T-helper 9 cell (primary cell): ENCODE results near the gene DCUN1D1.

Experiments
- DNase-seq: peaks from one replicate; pipeline ENCODE4 v3.0.0-alpha.2; 2020

The DCUN1D1 gene

GRCh38 chr3:182971637-182972036, 8.7 kb downstream of the DCUN1D1 start:
- no peak for DNase-seq

GRCh38 chr3:182970811-182971418, 9.4 kb downstream of the DCUN1D1 start:
- DNase-seq, result no peak

- no peak for DNase-seq
Observed at GRCh38 chr3:182969853-182970252, 10.5 kb downstream of the DCUN1D1 start.

GRCh38 chr3:182969277-182969676, 11.1 kb downstream of the DCUN1D1 start:
- no peak for DNase-seq

- no peak for DNase-seq
Observed at GRCh38 chr3:182967218-182968204, 12.8 kb downstream of the DCUN1D1 start.

- no peak for DNase-seq
Observed at GRCh38 chr3:182965861-182966366, 14.4 kb downstream of the DCUN1D1 start.

- DNase-seq, result no peak
Observed at GRCh38 chr3:182964179-182964578, 16.2 kb downstream of the DCUN1D1 start.

GRCh38 chr3:182962166-182962565, 18.2 kb downstream of the DCUN1D1 start:
- no peak for DNase-seq

GRCh38 chr3:182959474-182960350, 20.6 kb downstream of the DCUN1D1 start:
- no peak for DNase-seq

GRCh38 chr3:182957676-182958266, 22.6 kb downstream of the DCUN1D1 start:
- DNase-seq, result no peak

- DNase-seq, result no peak
Observed at GRCh38 chr3:182957226-182957625, 23.1 kb downstream of the DCUN1D1 start.

GRCh38 chr3:182954553-182955235, 25.6 kb downstream of the DCUN1D1 start:
- no peak for DNase-seq

- no peak for DNase-seq
Observed at GRCh38 chr3:182949688-182950087, 30.6 kb downstream of the DCUN1D1 start.

GRCh38 chr3:182948305-182948704, 32.0 kb downstream of the DCUN1D1 start:
- DNase-seq, result no peak

- DNase-seq, result no peak
Observed at GRCh38 chr3:182947888-182948287, 32.5 kb downstream of the DCUN1D1 start.

GRCh38 chr3:182941719-182942118, 38.6 kb downstream of the DCUN1D1 start:
- DNase-seq, result no peak

- no peak for DNase-seq
Observed at GRCh38 chr3:182940266-182940808, 40.0 kb downstream of the DCUN1D1 start.

GRCh38 chr3:182937293-182938051, 42.9 kb downstream of the DCUN1D1 start:
- DNase-seq, result no peak

GRCh38 chr3:182936918-182937285, 43.4 kb downstream of the DCUN1D1 start:
- no peak for DNase-seq

- no peak for DNase-seq
Observed at GRCh38 chr3:182936239-182936917, 44.0 kb downstream of the DCUN1D1 start.
